H1 (cell line): ENCODE results near the gene PCDHGA3. TPM values are rescaled to one million over a fixed set of nuclear protein-coding genes. Genes with fewer than 3 reads are reported as not detected.
A peak's percentile ranks its signal among the peaks of the same experiment; 100 is the strongest.

Experiments
- CTCF ChIA-PET: fragments of 300-600 bp; sonication (Branson Sonifier 250); formaldehyde crosslinking; loops from one replicate; lab custom pipeline; 2021; ENCODE audit not compliant: partially characterized antibody; lab: Charles Lee
- POLR2A ChIA-PET: fragments of 300-600 bp; sonication (Branson Sonifier 250); formaldehyde crosslinking; loops from one replicate; lab custom pipeline; 2021; ENCODE audit warnings: inconsistent platforms; ENCODE audit not compliant: partially characterized antibody; lab: Charles Lee
- DNase-seq, 2 experiments: peaks; one replicate each; pipeline versions ENCODE4 v3.0.0 to v3.0.0-alpha.2; 2010 to 2022; ENCODE audit warnings: low spot score in 2 of 2, low read depth in 1 of 2, mixed read lengths in 1 of 2
- FAIRE-seq: peaks from 2 replicates; lab custom pipeline; 2011; peaks lifted over from hg19 to GRCh38; lab: Jason Lieb, UNC
- H2AFZ ChIP-seq: 2 replicates; pipeline ENCODE4 v1.8.1; 2012; ENCODE audit warnings: low read length, inconsistent platforms
- H2AK5ac ChIP-seq: 2 replicates; pipeline ENCODE4 v1.6.1; 2013; ENCODE audit warnings: low read depth, low read length
- H2BK120ac ChIP-seq: replicated peaks from 2 replicates; pipeline ENCODE3; 2013; ENCODE audit warnings: low read depth, low read length, inconsistent platforms
- H2BK12ac ChIP-seq: 2 replicates; pipeline ENCODE4 v1.6.1; 2013; ENCODE audit warnings: low read depth, low read length
- H2BK15ac ChIP-seq: 2 replicates; pipeline ENCODE4 v1.6.1; 2013; ENCODE audit warnings: low read length
- H2BK20ac ChIP-seq: 2 replicates; pipeline ENCODE4 v1.6.1; 2013; ENCODE audit warnings: low read length
- H2BK5ac ChIP-seq: 2 replicates; pipeline ENCODE4 v1.6.1; 2013; ENCODE audit warnings: low read depth, low read length
- H3K14ac ChIP-seq: 2 replicates; pipeline ENCODE4 v1.6.1; 2013; ENCODE audit warnings: inconsistent platforms; ENCODE audit not compliant: insufficient read length
- H3K18ac ChIP-seq: 2 replicates; pipeline ENCODE4 v1.6.1; 2013; ENCODE audit warnings: low read length; ENCODE audit errors: extremely low read depth
- H3K23ac ChIP-seq: 2 replicates; pipeline ENCODE4 v1.6.1; 2013; ENCODE audit warnings: inconsistent platforms; ENCODE audit not compliant: insufficient read length
- H3K23me2 ChIP-seq: 2 replicates; pipeline ENCODE4 v1.6.1; 2013; ENCODE audit warnings: low read depth, low read length
- H3K27ac ChIP-seq: 2 replicates; pipeline ENCODE4 v1.6.1; 2011; ENCODE audit warnings: low read depth, low read length, inconsistent platforms
- H3K27me3 ChIP-seq, 4 experiments: replicated peaks in 1 of 4; 1 replicate in 1 of 4; 2 replicates in 3 of 4; pipeline versions ENCODE4 v1.6.1 to v1.8.1; 2011 to 2013; ENCODE audit warnings: low read length in 3 of 4, mild to moderate bottlenecking in 3 of 4, inconsistent platforms in 2 of 4, mixed read lengths in 2 of 4, moderate library complexity in 1 of 4; ENCODE audit not compliant: control insufficient read depth in 3 of 4, insufficient read depth in 3 of 4; ENCODE audit errors: extremely low read depth in 1 of 4
- H3K36me3 ChIP-seq, 4 experiments: 2 replicates each; pipeline versions ENCODE4 v1.6.1 to v1.8.1; 2011 to 2013; ENCODE audit warnings: mild to moderate bottlenecking in 4 of 4, low read length in 3 of 4, moderate library complexity in 2 of 4, control low read depth in 1 of 4, inconsistent platforms in 1 of 4; ENCODE audit not compliant: insufficient read depth in 4 of 4, control insufficient read depth in 2 of 4
- H3K4ac ChIP-seq: replicated peaks from 2 replicates; pipeline ENCODE3; 2013; ENCODE audit warnings: low read length, low read depth, mixed read lengths, inconsistent platforms; ENCODE audit not compliant: insufficient read length
- H3K4me1 ChIP-seq, 4 experiments: replicated peaks in 1 of 4; 1 replicate in 1 of 4; 2 replicates in 3 of 4; pipeline versions ENCODE4 v1.6.1 to v1.8.1; 2011 to 2013; ENCODE audit warnings: low read length in 3 of 4, inconsistent platforms in 2 of 4, mixed read lengths in 1 of 4; ENCODE audit not compliant: insufficient read depth in 4 of 4, control insufficient read depth in 3 of 4
- H3K4me2 ChIP-seq, 2 experiments: 2 replicates each; pipeline versions ENCODE4 v1.6.1 to v1.8.1; 2011 to 2013; ENCODE audit warnings: low read depth in 2 of 2, low read length in 2 of 2, control low read depth in 1 of 2, inconsistent platforms in 1 of 2, mild to moderate bottlenecking in 1 of 2; ENCODE audit not compliant: insufficient read depth in 1 of 2
- H3K4me3 ChIP-seq, 4 experiments: fragments of 200-600, 300-600 bp in 1 of 4; sonication (generic), shearing (Covaris generic), sonication (Bioruptor Twin) in 1 of 4; 2 replicates each; pipeline versions ENCODE4 v1.5.1 to v1.8.1; 2011 to 2016; ENCODE audit warnings: low read length in 4 of 4, low read depth in 3 of 4, control low read depth in 2 of 4, inconsistent platforms in 2 of 4, mild to moderate bottlenecking in 2 of 4, mixed read lengths in 1 of 4, moderate library complexity in 1 of 4; ENCODE audit not compliant: insufficient read depth in 2 of 4; ENCODE audit errors: extremely low read depth in 1 of 4
- H3K56ac ChIP-seq: replicated peaks from 2 replicates; pipeline ENCODE3; 2013; ENCODE audit warnings: low read depth, mild to moderate bottlenecking, mixed read lengths, low read length, inconsistent platforms; ENCODE audit not compliant: insufficient read length
- H3K79me1 ChIP-seq: 2 replicates; pipeline ENCODE4 v1.6.1; 2013; ENCODE audit warnings: low read depth, low read length, control low read depth
- H3K79me2 ChIP-seq, 2 experiments: 2 replicates each; pipeline versions ENCODE4 v1.6.1 to v1.8.1; 2012 to 2013; ENCODE audit warnings: low read length in 2 of 2, mild to moderate bottlenecking in 2 of 2, inconsistent platforms in 1 of 2; ENCODE audit not compliant: insufficient read depth in 2 of 2, control insufficient read depth in 1 of 2
- H3K9ac ChIP-seq, 4 experiments: replicated peaks in 1 of 4; 1 replicate in 1 of 4; 2 replicates in 3 of 4; pipeline versions ENCODE4 v1.6.1 to v1.8.1; 2011 to 2013; ENCODE audit warnings: low read depth in 3 of 4, low read length in 3 of 4, control low read depth in 2 of 4, mild to moderate bottlenecking in 2 of 4, moderate library complexity in 2 of 4, inconsistent platforms in 1 of 4; ENCODE audit errors: extremely low read depth in 1 of 4
- H3K9me3 ChIP-seq, 2 experiments: 2 replicates each; pipeline versions ENCODE4 v1.6.1 to v1.8.1; 2012 to 2013; ENCODE audit warnings: mild to moderate bottlenecking in 2 of 2, moderate library complexity in 2 of 2, control low read depth in 1 of 2, inconsistent platforms in 1 of 2, low read depth in 1 of 2, low read length in 1 of 2, mixed read lengths in 1 of 2; ENCODE audit not compliant: insufficient read depth in 2 of 2
- H4K20me1 ChIP-seq, 2 experiments: replicated peaks in 1 of 2; 2 replicates each; pipeline versions ENCODE3 to v1.8.1; 2011 to 2013; ENCODE audit warnings: inconsistent platforms in 2 of 2, low read length in 2 of 2, mild to moderate bottlenecking in 1 of 2; ENCODE audit not compliant: insufficient read depth in 2 of 2, control insufficient read depth in 1 of 2
- H4K5ac ChIP-seq: 2 replicates; pipeline ENCODE4 v1.6.1; 2013; ENCODE audit warnings: low read length, low read depth, mixed read lengths, inconsistent platforms; ENCODE audit not compliant: insufficient read length
- H4K8ac ChIP-seq: 2 replicates; pipeline ENCODE4 v1.8.0; 2013; ENCODE audit warnings: mild to moderate bottlenecking, moderate library complexity, low read length, inconsistent platforms; ENCODE audit not compliant: insufficient read depth; ENCODE audit errors: extremely low read depth
- H4K91ac ChIP-seq: replicated peaks from 2 replicates; pipeline ENCODE3; 2013; ENCODE audit warnings: low read length, mixed read lengths, inconsistent platforms; ENCODE audit not compliant: insufficient read length
- FOSL1 ChIP-seq: IDR thresholded peaks from 2 replicates; pipeline ENCODE4 v1.6.1; 2011; ENCODE audit warnings: mild to moderate bottlenecking, low read depth, low read length, moderate library complexity; ENCODE audit not compliant: insufficient read depth
- RAD21 ChIP-seq, 2 experiments: IDR thresholded peaks in 1 of 2; conservative IDR thresholded peaks in 1 of 2; 2 replicates each; pipeline ENCODE4 v1.6.1; 2011; ENCODE audit warnings: low read depth in 2 of 2, low read length in 2 of 2, improper control_type of control experiment in 1 of 2, inconsistent platforms in 1 of 2, mild to moderate bottlenecking in 1 of 2, moderate library complexity in 1 of 2
- YY1 ChIP-seq: IDR thresholded peaks from 2 replicates; pipeline ENCODE4 v1.6.1; 2011; ENCODE audit warnings: low read depth, mild to moderate bottlenecking, low read length
- WGBS, 2 experiments: shearing (Covaris generic) in 1 of 2; methylation state at CpG; one replicate each; pipeline versions ENCODE4 v1.1.6 to v1.1.7; 2013 to 2015; ENCODE audit warnings: low lambda C conversion rate in 2 of 2, mixed read lengths in 2 of 2, inconsistent platforms in 1 of 2, low coverage in 1 of 2, missing lambda C conversion rate in 1 of 2; ENCODE audit not compliant: insufficient replicate concordance in 2 of 2, insufficient coverage in 1 of 2, insufficient read length in 1 of 2; ENCODE audit errors: extremely low coverage in 1 of 2, missing lambda C conversion rate in 1 of 2; 5-methylcytosine and 5-hydroxymethylcytosine counted together
- long read RNA-seq, 2 experiments: library from RNA in 1 of 2; library from capped mRNA in 1 of 2; stranded (forward); transcript quantifications; one replicate each; pipeline ENCODE4 v2.0.0, GENCODE V29; 2021; ENCODE audit warnings: inconsistent platforms in 1 of 2
- polyA minus RNA-seq, 3 experiments: library from RNA; depleted of rRNA, polyadenylated mRNA; stranded (reverse); fragments of >200 nt; gene quantifications; 1 replicate in 2 of 3; 2 replicates in 1 of 3; pipeline ENCODE4 v1.2.3, GENCODE V29; 2011
- polyA plus RNA-seq, 7 experiments: library from polyadenylated mRNA; depleted of rRNA in 3 of 7; stranded (reverse) in 5 of 7; unstranded in 2 of 7; fragments of >200 nt in 5 of 7; fragments of 200-250 nt in 2 of 7; gene quantifications; 1 replicate in 5 of 7; 2 replicates in 1 of 7; 4 replicates in 1 of 7; pipeline versions ENCODE4 v1.2.1 to v1.2.3, GENCODE V29; 2011 to 2013; ENCODE audit warnings: missing spikeins in 2 of 7, mixed read lengths in 2 of 7
- total RNA-seq: library from RNA; stranded (reverse); fragmentation: NEBNext Ultra II Directional; extraction: Animal tissue kit (Norgen Biotek cat#: 25700); gene quantifications from 2 replicates; pipeline ENCODE4 v1.2.1, GENCODE V29; 2021
- TF ChIP-seq, protein P1 (sequence below), 3 experiments: IDR thresholded peaks; 1 replicate in 2 of 3; 2 replicates in 1 of 3; pipeline versions ENCODE4 v1.5.1 to v1.6.1; 2011; ENCODE audit warnings: low read length in 3 of 3, mild to moderate bottlenecking in 3 of 3, inconsistent platforms in 2 of 3, low read depth in 1 of 3, moderate library complexity in 1 of 3; ENCODE audit not compliant: insufficient read depth in 1 of 3; ENCODE audit errors: control extremely low read depth in 1 of 3

PCDHGA3 gene
- total RNA-seq (0.25 and 0.39 TPM in 2 replicates), polyA plus RNA-seq (2011; rRNA removed) (0.15 and 0.30 TPM in 2 replicates), polyA minus RNA-seq (2011; rRNA and poly(A)+ RNA removed) (0.34 and 0.44 TPM in 2 replicates)
- 0.22 TPM for polyA plus RNA-seq (2011; cell fraction: cytosol; rRNA removed)
- polyA plus RNA-seq (2011; cell fraction: nucleus; rRNA removed) = 1.1 TPM
- polyA plus RNA-seq (2012, experiment 1 of 2) = 0.15 to 0.26 TPM (median 0.22 TPM) in 4 replicates
- 0.16 TPM for polyA plus RNA-seq (2012, experiment 2 of 2)
- 0.24 TPM for polyA plus RNA-seq (2013, experiment 1 of 2)
- polyA plus RNA-seq (2013, experiment 2 of 2) = 0.33 TPM
- 0.81 TPM for polyA minus RNA-seq (2011; cell fraction: cytosol; rRNA and poly(A)+ RNA removed)
- 3.2 TPM for polyA minus RNA-seq (2011; cell fraction: nucleus; rRNA and poly(A)+ RNA removed)
- long read RNA-seq, experiment 1 = 0 reads
- long read RNA-seq, experiment 2 = 0 reads

GRCh38 chr5:141343242-141343952 is at the start of gene PCDHGA3:
TSS of gene PCDHGA3 (plus strand) at chr5:141343829. CDS start at chr5:141344034, 205 bp downstream.
- CTCF ChIA-PET = interaction anchor here (0.7 to 4.8 kb wide), 52 partner anchors 8 to 224 kb away, joined by 3 to 21 read pairs (median 4); partner anchors contain the start of genes PCDHB10, PCDHB14, PCDHB15 and PCDHB4
- peak within 1 kb of the TSS; percentile 11; the same call in 1 of the 2 replicates for H2AFZ ChIP-seq

More at GRCh38 chr5:141343242-141343952, at the start of gene PCDHGA3:
- Histone ChIP-seq H3K18ac (no peak within 1 kb of the TSS), H2BK5ac (no peak within 1 kb of the TSS), H2AK5ac (no peak within 1 kb of the TSS), H2BK15ac (no peak within 1 kb of the TSS), H3K4me2 (no peak within 1 kb of the TSS), H4K91ac (no peak within 1 kb of the TSS), H3K36me3 (no peaks in the 10 kb centered on the region), H3K79me1 (no peaks in the 10 kb centered on the region), H3K14ac (no peak within 1 kb of the TSS), H4K5ac (no peak within 1 kb of the TSS), H3K9me3 (peaks cover 33 to 46% of the 10 kb centered on the region in 2 experiments; a peak in 3 of 4 replicates), H3K4me1 (no peaks in the 10 kb centered on the region), H2BK20ac (no peak within 1 kb of the TSS), H4K20me1 (no peaks in the 10 kb centered on the region), H3K23ac (no peak within 1 kb of the TSS), H3K9ac (no peak within 1 kb of the TSS), H2BK12ac (no peak within 1 kb of the TSS), H3K56ac (no peak within 1 kb of the TSS), H2BK120ac (no peak within 1 kb of the TSS), H3K23me2 (no peaks in the 10 kb centered on the region), H4K8ac (no peak within 1 kb of the TSS; the same call in 1 of the 2 replicates), H3K27me3 (no peaks in the 10 kb centered on the region), H3K79me2 (no peaks in the 10 kb centered on the region), H3K27ac (no peak within 1 kb of the TSS), H3K4ac (no peak within 1 kb of the TSS), H3K4me3 (no peak within 1 kb of the TSS; a peak in 1 of 8 replicates)
- FAIRE-seq (peak; percentile 76), DNase-seq (no peak)
- WGBS, 2 experiments = 72% methylated on average over 9 of the region's 9 CpGs; no CpG with 5 or more reads in 1 of the 2 experiments
- POLR2A ChIA-PET = interaction anchor here (1.0 kb wide), 1 partner anchor 170 kb away, joined by 3 read pairs; no protein-coding TSS in a partner anchor
- TF ChIP-seq, protein P1, sequence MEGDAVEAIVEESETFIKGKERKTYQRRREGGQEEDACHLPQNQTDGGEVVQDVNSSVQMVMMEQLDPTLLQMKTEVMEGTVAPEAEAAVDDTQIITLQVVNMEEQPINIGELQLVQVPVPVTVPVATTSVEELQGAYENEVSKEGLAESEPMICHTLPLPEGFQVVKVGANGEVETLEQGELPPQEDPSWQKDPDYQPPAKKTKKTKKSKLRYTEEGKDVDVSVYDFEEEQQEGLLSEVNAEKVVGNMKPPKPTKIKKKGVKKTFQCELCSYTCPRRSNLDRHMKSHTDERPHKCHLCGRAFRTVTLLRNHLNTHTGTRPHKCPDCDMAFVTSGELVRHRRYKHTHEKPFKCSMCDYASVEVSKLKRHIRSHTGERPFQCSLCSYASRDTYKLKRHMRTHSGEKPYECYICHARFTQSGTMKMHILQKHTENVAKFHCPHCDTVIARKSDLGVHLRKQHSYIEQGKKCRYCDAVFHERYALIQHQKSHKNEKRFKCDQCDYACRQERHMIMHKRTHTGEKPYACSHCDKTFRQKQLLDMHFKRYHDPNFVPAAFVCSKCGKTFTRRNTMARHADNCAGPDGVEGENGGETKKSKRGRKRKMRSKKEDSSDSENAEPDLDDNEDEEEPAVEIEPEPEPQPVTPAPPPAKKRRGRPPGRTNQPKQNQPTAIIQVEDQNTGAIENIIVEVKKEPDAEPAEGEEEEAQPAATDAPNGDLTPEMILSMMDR (IDR thresholded peaks at IDR 0.05; ENCODE audit: control extremely low read depth in 1 of 3, insufficient read depth in 1 of 3, low read depth in 1 of 3, low read length in 3 of 3) = peak in 2 of 3 experiments; percentile 64 to 68; a peak in 3 of 4 replicates
- no peak for TF ChIP-seq FOSL1
- TF ChIP-seq RAD21 (IDR thresholded peaks at IDR 0.05 in 1 of 2, conservative IDR thresholded peaks at IDR 0.05 in 1 of 2; ENCODE audit: low read depth in 2 of 2, low read length in 2 of 2) = peak; percentile 54 to 65
- TF ChIP-seq YY1 = peak; percentile 83
